ENCODE data around the gene CADPS.

CADPS gene

DNA sequence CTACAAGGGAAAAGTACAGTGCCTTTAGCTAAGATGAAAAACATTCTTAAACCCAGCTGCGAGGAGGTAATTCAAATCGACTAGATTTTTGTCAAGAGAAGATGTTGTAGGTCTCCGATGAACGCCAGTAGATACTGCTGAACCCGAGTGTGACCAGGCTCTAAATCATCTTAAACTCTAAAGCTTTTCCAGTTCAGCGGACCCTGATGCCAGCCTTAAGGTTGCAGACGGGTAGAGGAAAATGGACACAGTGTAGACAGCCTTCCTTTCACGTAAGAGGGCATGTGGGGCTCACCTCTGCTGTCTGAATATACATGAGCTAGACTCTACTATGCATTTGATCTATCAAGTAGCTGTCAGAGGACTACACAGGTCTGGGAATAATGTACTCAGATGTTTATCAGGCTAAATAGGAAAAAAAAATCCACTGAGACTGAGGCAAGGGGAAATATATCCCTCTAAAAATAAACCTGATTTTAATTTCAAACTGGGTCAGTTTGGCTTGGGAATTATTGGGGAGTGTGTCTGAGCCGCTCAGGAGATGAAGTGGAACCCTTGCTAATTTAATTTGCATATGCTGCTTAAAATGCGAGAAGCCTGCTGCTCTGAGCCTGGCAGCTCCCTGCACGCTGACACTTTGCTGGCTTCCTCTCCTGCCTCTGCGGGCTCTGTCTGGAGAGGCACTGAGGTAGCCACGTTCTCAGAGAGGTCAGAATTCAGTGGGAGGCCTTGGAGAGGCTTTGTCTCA is 151.9 kb downstream of the CADPS start:
- DNase-seq: peak; percentile 8
- peaks cover 41% of the 10 kb centered on the region for H3K4me1 Mint-ChIP-seq
- no peaks in the 10 kb centered on the region for H3K9me3 Mint-ChIP-seq
- no peaks in the 10 kb centered on the region for H3K36me3 Mint-ChIP-seq (ENCODE audit: low read depth)
- no peak overlapping the region for H3K27ac Mint-ChIP-seq
- H3K27me3 Mint-ChIP-seq (ENCODE audit: low read depth, poor library complexity): peaks cover 17% of the 10 kb centered on the region
- H3K4me3 Mint-ChIP-seq: no peak overlapping the region
- TF ChIP-seq, protein P1, sequence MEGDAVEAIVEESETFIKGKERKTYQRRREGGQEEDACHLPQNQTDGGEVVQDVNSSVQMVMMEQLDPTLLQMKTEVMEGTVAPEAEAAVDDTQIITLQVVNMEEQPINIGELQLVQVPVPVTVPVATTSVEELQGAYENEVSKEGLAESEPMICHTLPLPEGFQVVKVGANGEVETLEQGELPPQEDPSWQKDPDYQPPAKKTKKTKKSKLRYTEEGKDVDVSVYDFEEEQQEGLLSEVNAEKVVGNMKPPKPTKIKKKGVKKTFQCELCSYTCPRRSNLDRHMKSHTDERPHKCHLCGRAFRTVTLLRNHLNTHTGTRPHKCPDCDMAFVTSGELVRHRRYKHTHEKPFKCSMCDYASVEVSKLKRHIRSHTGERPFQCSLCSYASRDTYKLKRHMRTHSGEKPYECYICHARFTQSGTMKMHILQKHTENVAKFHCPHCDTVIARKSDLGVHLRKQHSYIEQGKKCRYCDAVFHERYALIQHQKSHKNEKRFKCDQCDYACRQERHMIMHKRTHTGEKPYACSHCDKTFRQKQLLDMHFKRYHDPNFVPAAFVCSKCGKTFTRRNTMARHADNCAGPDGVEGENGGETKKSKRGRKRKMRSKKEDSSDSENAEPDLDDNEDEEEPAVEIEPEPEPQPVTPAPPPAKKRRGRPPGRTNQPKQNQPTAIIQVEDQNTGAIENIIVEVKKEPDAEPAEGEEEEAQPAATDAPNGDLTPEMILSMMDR (IDR thresholded peaks at IDR 0.05): no peak

- no peak for DNase-seq
- no peak overlapping the region for H3K27ac Mint-ChIP-seq
- peaks cover 14% of the 10 kb centered on the region for H3K27me3 Mint-ChIP-seq (ENCODE audit: low read depth, poor library complexity)
- no peak overlapping the region for H3K4me3 Mint-ChIP-seq
- peaks cover 47% of the 10 kb centered on the region for H3K4me1 Mint-ChIP-seq
- H3K36me3 Mint-ChIP-seq (ENCODE audit: low read depth): no peaks in the 10 kb centered on the region
- H3K9me3 Mint-ChIP-seq: no peaks in the 10 kb centered on the region
- TF ChIP-seq, protein P1 (IDR thresholded peaks at IDR 0.05): no peak
These were observed 152.9 kb downstream of the CADPS start for GRCh38 chr3:62722344-62722743.

GRCh38 chr3:62718515-62719320 is 156.5 kb downstream of the CADPS start:
- no peaks in the 10 kb centered on the region for H3K36me3 Mint-ChIP-seq (ENCODE audit: low read depth)
- DNase-seq: peak; percentile 7
- H3K9me3 Mint-ChIP-seq: no peaks in the 10 kb centered on the region
- peaks cover 48% of the 10 kb centered on the region for H3K4me1 Mint-ChIP-seq
- H3K27me3 Mint-ChIP-seq (ENCODE audit: low read depth, poor library complexity): peaks cover 7% of the 10 kb centered on the region
- H3K27ac Mint-ChIP-seq: peak overlapping the region; percentile 77
- TF ChIP-seq, protein P1 (IDR thresholded peaks at IDR 0.05): no peak
- no peak overlapping the region for H3K4me3 Mint-ChIP-seq

DNA sequence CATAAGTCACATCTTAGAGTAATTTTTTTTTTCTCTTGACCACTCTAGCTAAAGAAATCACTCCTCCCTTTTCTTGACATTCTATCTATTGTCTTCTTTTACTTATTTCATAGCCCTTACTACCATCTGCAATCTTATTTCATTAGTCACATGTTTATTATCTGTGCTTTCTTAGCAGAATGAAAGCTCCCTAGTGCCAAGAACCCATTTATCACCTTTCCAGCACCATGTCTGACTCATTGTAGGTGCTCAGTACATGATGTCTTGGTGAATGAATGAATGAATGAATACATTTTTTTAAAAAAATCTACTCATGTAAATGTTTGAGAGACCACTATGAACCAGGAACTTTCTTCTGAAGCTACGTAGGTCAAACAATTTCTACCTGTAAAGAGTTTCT is 157.2 kb downstream of the CADPS start:
- H3K4me3 Mint-ChIP-seq: no peak overlapping the region
- TF ChIP-seq, protein P1 (IDR thresholded peaks at IDR 0.05): no peak
- no peak for DNase-seq
- H3K9me3 Mint-ChIP-seq: no peaks in the 10 kb centered on the region
- no peaks in the 10 kb centered on the region for H3K36me3 Mint-ChIP-seq (ENCODE audit: low read depth)
- H3K4me1 Mint-ChIP-seq: peaks cover 48% of the 10 kb centered on the region
- H3K27ac Mint-ChIP-seq: no peak overlapping the region
- peaks cover 3% of the 10 kb centered on the region for H3K27me3 Mint-ChIP-seq (ENCODE audit: low read depth, poor library complexity)

DNA sequence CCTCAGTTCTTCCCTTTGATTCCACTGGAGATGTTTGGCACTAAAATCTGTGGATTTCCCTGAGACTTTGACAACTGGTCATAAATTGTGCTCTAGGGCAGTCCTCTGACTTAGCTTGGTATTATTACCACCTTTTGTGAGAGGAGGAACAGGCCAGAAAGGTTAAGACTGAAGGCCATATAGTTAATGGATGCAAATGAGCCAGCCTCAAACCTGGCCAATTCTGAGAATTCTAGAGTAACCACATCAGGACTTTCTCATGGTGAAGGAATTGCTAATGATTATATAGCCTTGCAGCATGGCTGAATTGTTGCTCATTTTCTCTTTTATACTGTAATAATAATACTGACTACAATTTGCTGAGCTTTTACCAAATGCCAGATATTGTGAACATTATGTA is 162.5 kb downstream of the CADPS start:
- no peak for DNase-seq
- no peaks in the 10 kb centered on the region for H3K36me3 Mint-ChIP-seq (ENCODE audit: low read depth)
- H3K9me3 Mint-ChIP-seq: no peaks in the 10 kb centered on the region
- H3K4me1 Mint-ChIP-seq: peaks cover 52% of the 10 kb centered on the region
- H3K4me3 Mint-ChIP-seq: no peak overlapping the region
- TF ChIP-seq, protein P1 (IDR thresholded peaks at IDR 0.05): no peak
- no peaks in the 10 kb centered on the region for H3K27me3 Mint-ChIP-seq (ENCODE audit: low read depth, poor library complexity)
- H3K27ac Mint-ChIP-seq: no peak overlapping the region
